ENCODE measurements around the gene CYB5D1. TPM values are rescaled to one million over a fixed set of nuclear protein-coding genes. Genes with fewer than 3 reads are reported as not detected.

CYB5D1 gene
- total RNA-seq, 2 experiments from 2014 or later = 7.3 to 7.9 TPM

- POLR2A ChIA-PET = interaction anchor here (0.6 to 2.1 kb wide), 6 partner anchors 9 to 49 kb away, joined by 3 to 11 read pairs (median 6); partner anchors contain the start of gene KDM6B
- DNase-seq = peak; percentile 96
- Mint-ChIP-seq H3K4me3 (peak overlapping the region; percentile 81), H3K27me3 (no peaks in the 10 kb centered on the region), H3K27ac (peak overlapping the region; percentile 45), H3K36me3 (peaks cover 2% of the 10 kb centered on the region), H3K4me1 (peaks cover 18% of the 10 kb centered on the region), H3K9me3 (no peaks in the 10 kb centered on the region)
- ATAC-seq (ENCODE audit: low read depth) = peak; percentile 92
These were observed 6.2 kb upstream of the CYB5D1 start for GRCh38 chr17:7851438-7852261.

- no peaks in the 10 kb centered on the region for H3K36me3 Mint-ChIP-seq
- no peaks in the 10 kb centered on the region for H3K9me3 Mint-ChIP-seq
- no peak for DNase-seq
- no peak overlapping the region for H3K27ac Mint-ChIP-seq
- H3K4me1 Mint-ChIP-seq = peaks cover 18% of the 10 kb centered on the region
- POLR2A ChIA-PET = no interaction called here
- H3K4me3 Mint-ChIP-seq = no peak overlapping the region
- no peaks in the 10 kb centered on the region for H3K27me3 Mint-ChIP-seq
- ATAC-seq (ENCODE audit: low read depth) = no peak
These were observed 5.5 kb upstream of the CYB5D1 start for GRCh38 chr17:7852262-7852670.

GRCh38 chr17:7852919-7853690, 4.7 kb upstream of the CYB5D1 start:
- DNase-seq (peak; percentile 38), ATAC-seq (ENCODE audit: low read depth) (no peak)
- Mint-ChIP-seq H3K27ac (no peak overlapping the region), H3K9me3 (no peaks in the 10 kb centered on the region), H3K27me3 (no peaks in the 10 kb centered on the region), H3K4me3 (no peak overlapping the region), H3K4me1 (peaks cover 18% of the 10 kb centered on the region), H3K36me3 (no peaks in the 10 kb centered on the region)
- POLR2A ChIA-PET = no interaction called here

DNA sequence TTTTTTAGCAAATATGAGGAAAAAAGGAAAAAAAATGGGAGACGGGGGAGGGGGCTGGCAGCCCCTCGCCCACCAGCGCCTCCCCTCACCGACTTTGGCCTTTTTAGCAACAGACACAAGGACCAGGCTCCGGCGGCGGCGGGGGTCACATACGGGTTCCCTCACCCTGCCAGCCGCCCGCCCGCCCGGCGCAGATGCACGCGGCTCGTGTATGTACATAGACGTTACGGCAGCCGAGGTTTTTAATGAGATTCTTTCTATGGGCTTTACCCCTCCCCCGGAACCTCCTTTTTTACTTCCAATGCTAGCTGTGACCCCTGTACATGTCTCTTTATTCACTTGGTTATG, 4.1 kb upstream of the CYB5D1 start:
- no peaks in the 10 kb centered on the region for H3K27me3 Mint-ChIP-seq
- ATAC-seq (ENCODE audit: low read depth) (no peak), DNase-seq (no peak)
- peak overlapping the region; percentile 30 for H3K27ac Mint-ChIP-seq
- H3K36me3 Mint-ChIP-seq = no peaks in the 10 kb centered on the region
- POLR2A ChIA-PET = no interaction called here
- H3K4me1 Mint-ChIP-seq = peaks cover 21% of the 10 kb centered on the region
- H3K4me3 Mint-ChIP-seq = peak overlapping the region; percentile 22
- H3K9me3 Mint-ChIP-seq = no peaks in the 10 kb centered on the region

DNA sequence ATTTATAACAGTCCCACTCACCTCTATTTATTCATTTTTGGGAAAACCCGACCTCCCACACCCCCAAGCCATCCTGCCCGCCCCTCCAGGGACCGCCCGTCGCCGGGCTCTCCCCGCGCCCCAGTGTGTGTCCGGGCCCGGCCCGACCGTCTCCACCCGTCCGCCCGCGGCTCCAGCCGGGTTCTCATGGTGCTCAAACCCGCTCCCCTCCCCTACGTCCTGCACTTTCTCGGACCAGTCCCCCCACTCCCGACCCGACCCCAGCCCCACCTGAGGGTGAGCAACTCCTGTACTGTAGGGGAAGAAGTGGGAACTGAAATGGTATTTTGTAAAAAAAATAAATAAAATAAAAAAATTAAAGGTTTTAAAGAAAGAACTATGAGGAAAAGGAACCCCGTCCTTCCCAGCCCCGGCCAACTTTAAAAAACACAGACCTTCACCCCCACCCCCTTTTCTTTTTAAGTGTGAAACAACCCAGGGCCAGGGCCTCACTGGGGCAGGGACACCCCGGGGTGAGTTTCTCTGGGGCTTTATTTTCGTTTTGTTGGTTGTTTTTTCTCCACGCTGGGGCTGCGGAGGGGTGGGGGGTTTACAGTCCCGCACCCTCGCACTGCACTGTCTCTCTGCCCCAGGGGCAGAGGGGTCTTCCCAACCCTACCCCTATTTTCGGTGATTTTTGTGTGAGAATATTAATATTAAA, 3.6 kb upstream of the CYB5D1 start:
- ATAC-seq (ENCODE audit: low read depth) (no peak), DNase-seq (no peak)
- no peak overlapping the region for H3K4me3 Mint-ChIP-seq
- H3K4me1 Mint-ChIP-seq = peaks cover 26% of the 10 kb centered on the region
- no peaks in the 10 kb centered on the region for H3K36me3 Mint-ChIP-seq
- H3K9me3 Mint-ChIP-seq = no peaks in the 10 kb centered on the region
- POLR2A ChIA-PET = no interaction called here
- no peaks in the 10 kb centered on the region for H3K27me3 Mint-ChIP-seq
- H3K27ac Mint-ChIP-seq = peak overlapping the region; percentile 30

- POLR2A ChIA-PET = interaction anchor here (0.6 kb wide), 2 partner anchors 10 to 308 kb away, joined by 4 to 8 read pairs; no protein-coding TSS in a partner anchor
- Mint-ChIP-seq H3K27ac (peak within 1 kb of the TSS; percentile 30), H3K36me3 (no peaks in the 10 kb centered on the region), H3K4me3 (peak within 1 kb of the TSS; percentile 22), H3K9me3 (no peaks in the 10 kb centered on the region), H3K4me1 (peaks cover 29% of the 10 kb centered on the region), H3K27me3 (no peaks in the 10 kb centered on the region)
- DNase-seq (no peak), ATAC-seq (ENCODE audit: low read depth) (no peak)
These were observed 2.7 kb upstream of the CYB5D1 start, which contains the start of gene TMEM88 for GRCh38 chr17:7854851-7855659. Gene TMEM88, plus strand, starts transcription at chr17:7855066. Its CDS starts 9 bp downstream, at chr17:7855075.

DNA sequence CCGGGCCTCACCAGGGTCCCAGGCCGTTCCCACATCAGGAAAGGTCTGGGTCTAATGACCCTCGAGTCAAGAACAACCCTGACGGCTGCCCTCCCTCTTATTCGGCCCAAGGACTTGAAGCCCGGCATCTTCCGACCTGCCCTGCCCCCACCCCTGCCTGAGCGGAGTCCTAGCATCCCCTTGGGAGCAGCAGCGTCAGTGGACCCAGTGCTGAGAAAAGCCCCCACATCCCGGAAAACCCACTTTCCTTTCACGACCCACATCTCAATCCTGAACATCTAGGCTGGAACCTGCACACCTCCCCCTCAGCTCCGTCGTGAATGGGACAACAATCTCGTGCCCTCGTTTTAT, 2.2 kb upstream of the CYB5D1 start:
- H3K27ac Mint-ChIP-seq = no peak overlapping the region
- POLR2A ChIA-PET = interaction anchor here (0.5 to 1.6 kb wide), 4 partner anchors 9 to 392 kb away, joined by 3 to 8 read pairs (median 4); partner anchors contain the start of gene CTC1
- H3K36me3 Mint-ChIP-seq = no peaks in the 10 kb centered on the region
- H3K4me3 Mint-ChIP-seq = no peak overlapping the region
- H3K4me1 Mint-ChIP-seq = peaks cover 29% of the 10 kb centered on the region
- no peaks in the 10 kb centered on the region for H3K9me3 Mint-ChIP-seq
- ATAC-seq (ENCODE audit: low read depth) = no peak
- no peak for DNase-seq
- H3K27me3 Mint-ChIP-seq = no peaks in the 10 kb centered on the region

- H3K27me3 Mint-ChIP-seq = no peaks in the 10 kb centered on the region
- no peak overlapping the region for H3K27ac Mint-ChIP-seq
- no peaks in the 10 kb centered on the region for H3K9me3 Mint-ChIP-seq
- H3K4me1 Mint-ChIP-seq = peaks cover 26% of the 10 kb centered on the region
- H3K4me3 Mint-ChIP-seq = no peak overlapping the region
- POLR2A ChIA-PET = interaction anchor here (0.5 to 1.7 kb wide), 12 partner anchors 9 to 392 kb away, joined by 3 to 21 read pairs (median 6); partner anchors contain the start of genes AURKB, CNTROB, CTC1 and KDM6B
- no peaks in the 10 kb centered on the region for H3K36me3 Mint-ChIP-seq
- DNase-seq (peak; percentile 45), ATAC-seq (ENCODE audit: low read depth) (no peak)
These were observed 1.6 kb upstream of the CYB5D1 start for GRCh38 chr17:7856011-7856810.

GRCh38 chr17:7856811-7857712, 741 bp upstream of the CYB5D1 start, which contains the start of gene NAA38:
Gene NAA38, minus strand, starts transcription at chr17:7857559. Its CDS starts 96 bp downstream, at chr17:7857463.
- H3K4me1 Mint-ChIP-seq = peaks cover 25% of the 10 kb centered on the region
- ATAC-seq (ENCODE audit: low read depth) (peak; percentile 87), DNase-seq (peak; percentile 94)
- H3K27ac Mint-ChIP-seq = no peak within 1 kb of the TSS
- no peak within 1 kb of the TSS for H3K4me3 Mint-ChIP-seq
- no peaks in the 10 kb centered on the region for H3K9me3 Mint-ChIP-seq
- POLR2A ChIA-PET = interaction anchor here (0.5 to 1.7 kb wide), 19 partner anchors 11 to 353 kb away, joined by 3 to 21 read pairs (median 4); partner anchors contain the start of genes AURKB, CNTROB, KDM6B and RNF227
- H3K36me3 Mint-ChIP-seq = peaks cover 4% of the 10 kb centered on the region
- H3K27me3 Mint-ChIP-seq = no peaks in the 10 kb centered on the region

DNA sequence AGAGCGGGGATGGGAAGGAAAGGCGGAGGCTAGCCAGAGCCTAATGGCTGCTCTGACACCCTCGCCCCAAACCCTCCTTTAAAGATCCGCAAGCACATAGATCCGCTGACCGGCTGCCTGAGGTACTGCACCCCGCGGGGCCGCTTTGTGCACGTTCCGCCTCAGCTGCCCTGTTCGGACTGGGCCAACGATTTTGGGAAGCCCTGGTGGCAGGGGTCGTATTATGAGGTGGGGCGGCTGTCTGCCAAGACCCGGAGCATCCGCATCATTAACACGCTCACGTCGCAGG, 663 bp downstream of the CYB5D1 start:
- H3K36me3 Mint-ChIP-seq = peaks cover 7% of the 10 kb centered on the region
- POLR2A ChIA-PET = no interaction called here
- no peaks in the 10 kb centered on the region for H3K9me3 Mint-ChIP-seq
- no peak overlapping the region for H3K27ac Mint-ChIP-seq
- DNase-seq (peak; percentile 36), ATAC-seq (ENCODE audit: low read depth) (no peak)
- peaks cover 26% of the 10 kb centered on the region for H3K4me1 Mint-ChIP-seq
- H3K27me3 Mint-ChIP-seq = no peaks in the 10 kb centered on the region
- no peak overlapping the region for H3K4me3 Mint-ChIP-seq

DNA sequence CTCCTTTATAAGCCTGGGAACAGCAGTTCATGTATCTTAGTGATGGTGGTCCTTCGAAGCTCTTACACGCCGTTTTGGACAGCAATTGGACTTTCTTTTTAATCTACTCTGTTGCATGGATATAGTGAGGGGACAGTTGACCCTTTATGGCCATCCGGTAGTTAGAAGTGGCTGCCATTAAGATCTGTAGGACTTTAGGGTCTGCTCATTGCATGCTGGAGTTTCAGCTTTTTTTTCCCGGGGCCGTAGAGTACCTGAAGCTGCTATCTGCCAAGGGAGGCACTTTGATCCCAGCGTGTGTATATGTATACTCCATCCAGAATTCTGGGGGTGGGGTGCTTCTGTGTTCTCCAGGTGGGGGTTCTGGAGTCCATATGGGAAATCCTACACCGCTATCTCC, 1.2 kb downstream of the CYB5D1 start:
- no peaks in the 10 kb centered on the region for H3K27me3 Mint-ChIP-seq
- DNase-seq = no peak
- peaks cover 26% of the 10 kb centered on the region for H3K4me1 Mint-ChIP-seq
- H3K4me3 Mint-ChIP-seq = no peak overlapping the region
- peaks cover 7% of the 10 kb centered on the region for H3K36me3 Mint-ChIP-seq
- no peaks in the 10 kb centered on the region for H3K9me3 Mint-ChIP-seq
- no peak overlapping the region for H3K27ac Mint-ChIP-seq
- POLR2A ChIA-PET = no interaction called here
- ATAC-seq (ENCODE audit: low read depth) = no peak
